HG02623 (cell line): ENCODE measurements around the gene SLC38A10.

Experiments
- ATAC-seq: cut with Tn5 transposase; IDR thresholded peaks from one replicate; pipeline ENCODE4 v1.9.1; 2021; ENCODE audit warnings: moderate library complexity; ENCODE audit not compliant: unreplicated experiment

Gene SLC38A10

GRCh38 chr17:81300586-81301155, 5.6 kb upstream of the SLC38A10 start:
- no peak for ATAC-seq

- ATAC-seq: no peak
These were observed 4.9 kb upstream of the SLC38A10 start for GRCh38 chr17:81299846-81300585.

DNA sequence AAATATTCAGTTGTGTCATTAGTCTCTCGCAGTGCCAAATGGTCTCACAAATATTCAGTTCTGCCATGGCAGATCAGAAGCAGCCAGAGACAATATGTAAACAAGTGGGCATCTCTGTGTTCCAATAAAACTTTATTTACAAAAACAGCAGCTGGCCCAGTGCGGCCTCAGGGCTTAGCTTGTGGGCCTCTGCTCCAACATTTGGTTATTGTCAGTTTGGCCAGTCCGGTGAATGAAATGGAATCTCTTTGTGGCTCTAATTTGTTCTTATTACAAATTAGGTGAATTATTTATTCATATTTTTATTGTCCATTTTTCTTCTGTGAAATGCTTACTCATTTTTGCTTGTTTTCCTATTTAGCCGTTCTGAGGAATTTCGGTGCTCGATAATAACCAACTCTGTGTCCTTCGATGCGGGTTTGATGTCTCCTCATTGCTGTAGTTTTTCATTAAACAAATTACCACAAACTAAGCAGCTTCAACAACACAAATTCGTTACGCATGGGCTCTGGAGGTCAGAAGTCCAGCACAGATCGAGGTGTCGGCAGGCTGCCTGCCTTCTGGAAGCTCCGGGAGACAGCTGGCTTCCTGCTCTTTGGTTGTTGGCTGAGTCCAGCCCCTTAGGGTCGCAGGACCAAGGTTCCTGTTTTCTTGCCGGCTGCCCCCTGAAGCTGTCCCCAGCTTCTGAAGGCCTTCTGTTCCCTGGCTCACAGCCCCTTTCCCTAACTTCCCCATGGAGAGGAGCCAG, 4.1 kb upstream of the SLC38A10 start:
- ATAC-seq: no peak

DNA sequence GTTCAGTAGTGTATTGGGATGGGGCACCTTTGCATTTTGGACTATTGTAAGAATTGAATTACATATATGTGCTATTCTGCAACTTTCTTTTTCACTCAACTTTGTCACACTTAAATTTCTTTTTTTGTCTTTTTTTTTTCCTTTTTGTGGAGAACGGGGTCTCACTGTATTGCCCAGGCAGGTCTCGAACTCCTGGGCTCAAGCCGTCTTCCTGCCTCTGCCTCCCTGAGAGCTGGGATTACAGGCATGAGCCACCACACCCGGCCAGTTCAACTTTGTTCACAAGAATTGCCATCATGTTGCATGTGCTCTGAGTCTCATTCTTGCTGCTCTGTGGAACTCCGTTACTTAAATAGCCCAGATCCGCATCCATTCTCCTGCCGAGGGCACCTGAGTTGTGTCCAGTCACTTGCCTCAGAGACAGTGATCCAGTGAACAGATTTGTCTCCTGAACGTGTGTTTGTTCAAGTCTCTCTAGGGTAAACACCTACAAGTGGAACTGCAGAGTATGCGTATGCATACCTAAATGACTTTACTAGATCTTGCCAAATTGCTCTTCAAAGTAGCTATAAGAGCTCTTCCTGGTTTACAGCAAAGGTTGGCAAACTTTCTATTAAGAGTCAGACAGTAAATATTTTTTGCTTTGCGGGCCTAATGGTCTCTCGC, 3.4 kb upstream of the SLC38A10 start:
- no peak for ATAC-seq

- no peak for ATAC-seq
These were observed 722 bp upstream of the SLC38A10 start for GRCh38 chr17:81295676-81296381.

DNA sequence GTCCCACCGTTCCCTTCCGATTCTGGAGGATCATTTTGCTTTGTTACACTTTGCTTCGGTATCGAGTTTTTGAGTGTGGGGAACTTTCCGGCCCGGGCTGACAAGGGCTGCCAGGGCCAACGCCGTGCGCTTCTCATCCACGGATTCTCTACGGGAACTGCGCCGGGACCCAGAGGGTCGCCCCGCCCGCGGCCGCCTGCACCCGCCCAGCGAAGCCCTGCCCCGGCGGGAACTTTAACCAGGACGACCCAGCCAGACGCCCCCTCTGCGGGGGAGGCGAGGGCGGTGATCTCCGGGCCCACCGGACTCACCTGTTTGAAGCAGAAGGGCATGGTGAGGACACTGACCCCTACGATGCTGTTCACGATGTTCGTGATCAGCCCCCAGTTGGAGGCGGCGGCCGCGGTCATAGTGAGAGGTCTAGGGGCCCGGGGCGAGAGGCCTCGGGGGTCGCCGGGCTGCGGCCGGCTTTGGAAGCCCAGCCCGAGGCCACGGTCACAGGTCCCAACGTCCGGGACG, 536 bp downstream of the SLC38A10 start:
- no peak for ATAC-seq

GRCh38 chr17:81292450-81292849, 2.7 kb downstream of the SLC38A10 start:
- ATAC-seq: no peak

DNA sequence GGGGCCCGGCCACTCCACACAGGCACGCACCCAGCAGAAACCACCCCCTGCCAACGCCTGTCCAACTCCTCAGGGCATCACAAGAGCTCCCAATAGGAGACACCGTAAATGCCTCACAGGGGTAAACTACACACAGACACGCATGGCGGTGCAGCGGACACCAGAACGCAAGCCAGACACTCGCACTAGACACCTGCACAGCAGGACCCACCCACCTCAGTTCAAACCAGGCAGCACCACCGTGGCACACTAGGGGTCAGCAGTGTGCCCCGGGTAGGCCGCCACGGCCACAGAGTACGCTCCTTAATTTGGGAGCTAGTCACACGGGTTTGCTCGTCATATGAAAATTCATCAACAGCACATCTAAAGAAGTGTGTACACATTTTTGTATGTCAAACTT, 3.4 kb downstream of the SLC38A10 start:
- no peak for ATAC-seq

- no peak for ATAC-seq
These were observed 4.9 kb downstream of the SLC38A10 start for GRCh38 chr17:81290230-81290629.

- no peak for ATAC-seq
These were observed 5.5 kb downstream of the SLC38A10 start for GRCh38 chr17:81289627-81290026.

- no peak for ATAC-seq
These were observed 6.4 kb downstream of the SLC38A10 start for GRCh38 chr17:81288715-81289114.

DNA sequence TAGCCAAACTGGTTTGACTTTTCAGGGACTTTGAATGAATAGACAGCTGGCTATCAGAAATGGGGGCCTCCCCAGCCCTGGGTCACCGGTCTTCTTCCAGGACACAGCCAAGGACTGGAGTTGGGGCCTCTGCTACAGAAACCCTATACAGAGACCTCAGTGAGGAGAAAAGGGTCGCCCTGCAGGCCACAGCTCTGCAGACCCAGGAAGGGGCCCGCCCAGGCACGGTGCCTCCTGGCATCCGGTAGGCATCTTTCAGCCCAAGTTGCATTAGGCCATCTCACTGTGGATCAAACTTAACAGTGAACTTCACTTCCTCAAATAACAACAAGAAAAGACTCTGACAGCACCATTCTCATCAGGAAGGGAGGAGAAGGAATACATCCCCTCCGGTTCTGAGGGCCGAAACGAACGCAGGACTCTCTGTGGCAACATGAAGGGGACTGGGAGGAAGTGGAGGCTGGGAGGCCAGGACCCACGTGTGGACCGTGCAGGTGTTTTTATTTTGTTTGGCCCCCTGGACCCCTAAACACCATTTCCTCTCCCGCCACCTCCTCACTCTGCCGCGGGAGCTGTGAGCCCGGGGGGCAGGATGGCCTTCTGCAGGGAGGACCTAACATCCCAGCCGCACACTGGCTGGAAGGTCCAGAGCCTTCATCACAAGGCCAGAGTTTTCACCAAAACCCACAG, 7.2 kb downstream of the SLC38A10 start:
- ATAC-seq: no peak

GRCh38 chr17:81287152-81287551, 8.0 kb downstream of the SLC38A10 start:
- ATAC-seq: no peak

DNA sequence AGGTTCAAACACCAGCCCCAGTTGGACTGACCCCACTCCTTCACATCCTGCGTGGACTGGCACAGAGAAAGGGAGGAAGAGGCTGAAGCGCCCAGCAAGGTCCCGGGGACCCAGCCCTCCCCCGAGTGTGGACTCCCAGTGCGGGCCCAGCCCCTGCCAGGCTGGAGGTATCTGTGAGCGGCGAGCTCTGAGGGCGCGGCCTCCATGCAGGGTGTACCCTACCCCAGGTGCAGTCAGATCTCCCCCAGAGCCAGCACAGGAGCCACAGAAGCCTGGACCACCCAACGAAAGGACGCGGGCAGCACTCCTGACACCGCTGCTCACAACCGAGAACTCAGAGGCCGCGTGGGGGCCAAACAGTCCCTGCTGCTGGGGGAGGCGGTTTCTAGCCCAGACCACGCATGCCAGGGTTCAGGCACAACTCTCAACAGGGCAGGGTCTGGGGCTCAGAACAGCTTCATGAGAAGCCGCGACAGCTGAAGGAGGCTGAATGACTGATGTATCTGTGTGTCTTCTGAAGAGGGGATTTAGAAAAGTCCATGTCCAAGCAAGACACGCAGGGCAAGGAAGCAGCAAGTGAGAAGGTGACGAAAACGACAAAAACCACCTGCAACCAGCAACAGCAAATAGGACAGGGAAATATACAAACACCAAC, 8.5 kb downstream of the SLC38A10 start:
- no peak for ATAC-seq

- ATAC-seq: no peak
These were observed 9.2 kb downstream of the SLC38A10 start for GRCh38 chr17:81285894-81286293.

- ATAC-seq: no peak
These were observed 9.8 kb downstream of the SLC38A10 start for GRCh38 chr17:81285179-81285878.

DNA sequence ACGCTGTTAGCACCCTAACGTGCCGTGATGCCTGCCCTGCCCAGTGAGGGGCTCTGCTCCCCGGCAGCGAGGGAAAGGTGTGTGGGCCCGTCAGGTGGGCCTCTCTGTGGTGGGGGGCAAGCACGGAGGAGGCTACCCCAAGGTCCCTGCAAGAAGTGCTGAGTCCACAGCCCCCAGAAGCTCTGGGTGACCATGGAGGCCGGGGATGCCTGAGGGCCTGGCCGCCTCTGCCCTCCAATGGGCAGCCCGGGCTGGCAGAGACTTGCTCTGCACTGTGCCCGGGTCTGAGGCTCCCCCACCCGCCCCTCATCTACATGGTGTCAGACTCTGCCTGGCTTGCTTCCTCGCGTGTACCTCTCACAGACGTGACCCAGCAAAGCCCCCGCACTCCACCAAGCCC, 12.2 kb downstream of the SLC38A10 start:
- no peak for ATAC-seq

GRCh38 chr17:81282141-81282540, 13.0 kb downstream of the SLC38A10 start:
- no peak for ATAC-seq

GRCh38 chr17:81280571-81280970, 14.5 kb downstream of the SLC38A10 start:
- no peak for ATAC-seq
